ENCODE measurements around the gene CEP68.
"Not testable (repeated sequence)": the region's sequence is repeated elsewhere in the genome, so short reads cannot be mapped to it uniquely, and the experiment has no call there.

CEP68 gene

GRCh38 chr2:65019010-65019409 lies 37.2 kb upstream of the CEP68 start:
- in situ Hi-C loops (cut with MboI; ENCODE audit: low pct_unique_long_range_greater_than_20kb, low sequenced_read_pairs, unreplicated experiment): no loop called here
- TF ChIP-seq, protein P1, sequence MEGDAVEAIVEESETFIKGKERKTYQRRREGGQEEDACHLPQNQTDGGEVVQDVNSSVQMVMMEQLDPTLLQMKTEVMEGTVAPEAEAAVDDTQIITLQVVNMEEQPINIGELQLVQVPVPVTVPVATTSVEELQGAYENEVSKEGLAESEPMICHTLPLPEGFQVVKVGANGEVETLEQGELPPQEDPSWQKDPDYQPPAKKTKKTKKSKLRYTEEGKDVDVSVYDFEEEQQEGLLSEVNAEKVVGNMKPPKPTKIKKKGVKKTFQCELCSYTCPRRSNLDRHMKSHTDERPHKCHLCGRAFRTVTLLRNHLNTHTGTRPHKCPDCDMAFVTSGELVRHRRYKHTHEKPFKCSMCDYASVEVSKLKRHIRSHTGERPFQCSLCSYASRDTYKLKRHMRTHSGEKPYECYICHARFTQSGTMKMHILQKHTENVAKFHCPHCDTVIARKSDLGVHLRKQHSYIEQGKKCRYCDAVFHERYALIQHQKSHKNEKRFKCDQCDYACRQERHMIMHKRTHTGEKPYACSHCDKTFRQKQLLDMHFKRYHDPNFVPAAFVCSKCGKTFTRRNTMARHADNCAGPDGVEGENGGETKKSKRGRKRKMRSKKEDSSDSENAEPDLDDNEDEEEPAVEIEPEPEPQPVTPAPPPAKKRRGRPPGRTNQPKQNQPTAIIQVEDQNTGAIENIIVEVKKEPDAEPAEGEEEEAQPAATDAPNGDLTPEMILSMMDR (IDR thresholded peaks at IDR 0.05; ENCODE audit: extremely low read depth, insufficient read depth, missing control alignments): no peak
- no peak for DNase-seq (ENCODE audit: low spot score)

DNA sequence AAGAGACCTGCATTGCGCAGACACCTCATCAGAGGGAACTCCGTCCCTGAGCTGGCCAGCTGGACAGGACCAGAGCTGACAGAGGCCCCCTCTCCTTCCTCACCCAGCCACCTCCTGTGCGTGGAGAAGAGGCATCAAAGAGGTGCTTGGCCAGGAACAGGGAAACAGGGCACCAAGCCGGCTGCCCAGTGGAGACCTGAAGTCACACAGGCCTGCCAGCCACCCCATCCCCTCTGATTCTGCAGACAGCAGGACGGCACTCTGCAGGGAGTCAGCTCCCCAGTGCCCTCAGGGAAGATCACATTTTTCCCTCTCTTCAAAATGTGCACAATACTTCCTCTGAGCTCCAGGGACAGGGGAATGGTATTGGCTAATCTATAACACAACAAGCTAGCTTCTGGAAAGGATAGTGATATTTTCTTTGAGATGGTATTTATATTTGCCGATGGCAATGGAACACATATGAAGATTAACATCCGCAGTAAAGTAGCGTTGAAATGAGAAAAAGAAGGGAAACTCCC lies 36.5 kb upstream of the CEP68 start:
- TF ChIP-seq, protein P1 (IDR thresholded peaks at IDR 0.05; ENCODE audit: extremely low read depth, insufficient read depth, missing control alignments): no peak
- DNase-seq (ENCODE audit: low spot score): no peak
- in situ Hi-C loops (cut with MboI; ENCODE audit: low pct_unique_long_range_greater_than_20kb, low sequenced_read_pairs, unreplicated experiment): no loop called here

GRCh38 chr2:65020251-65020650 lies 36.0 kb upstream of the CEP68 start:
- in situ Hi-C loops (cut with MboI; ENCODE audit: low pct_unique_long_range_greater_than_20kb, low sequenced_read_pairs, unreplicated experiment): not testable (repeated sequence)

GRCh38 chr2:65020943-65021528 lies 35.2 kb upstream of the CEP68 start:
- in situ Hi-C loops (cut with MboI; ENCODE audit: low pct_unique_long_range_greater_than_20kb, low sequenced_read_pairs, unreplicated experiment): no loop called here
- no peak for DNase-seq (ENCODE audit: low spot score)
- TF ChIP-seq, protein P1 (IDR thresholded peaks at IDR 0.05; ENCODE audit: extremely low read depth, insufficient read depth, missing control alignments): no peak

More at GRCh38 chr2:65020251-65020650, 36.0 kb upstream of the CEP68 start:
- DNase-seq (ENCODE audit: low spot score): not testable (repeated sequence)

GRCh38 chr2:65021709-65022108 lies 34.5 kb upstream of the CEP68 start:
- in situ Hi-C loops (cut with MboI; ENCODE audit: low pct_unique_long_range_greater_than_20kb, low sequenced_read_pairs, unreplicated experiment): no loop called here
- TF ChIP-seq, protein P1 (IDR thresholded peaks at IDR 0.05; ENCODE audit: extremely low read depth, insufficient read depth, missing control alignments): no peak
- DNase-seq (ENCODE audit: low spot score): no peak

GRCh38 chr2:65022189-65022588 lies 34.0 kb upstream of the CEP68 start:
- TF ChIP-seq, protein P1 (IDR thresholded peaks at IDR 0.05; ENCODE audit: extremely low read depth, insufficient read depth, missing control alignments): no peak
- in situ Hi-C loops (cut with MboI; ENCODE audit: low pct_unique_long_range_greater_than_20kb, low sequenced_read_pairs, unreplicated experiment): no loop called here
- DNase-seq (ENCODE audit: low spot score): no peak

GRCh38 chr2:65023742-65024141 lies 32.5 kb upstream of the CEP68 start:
- in situ Hi-C loops (cut with MboI; ENCODE audit: low pct_unique_long_range_greater_than_20kb, low sequenced_read_pairs, unreplicated experiment): no loop called here
- TF ChIP-seq, protein P1 (IDR thresholded peaks at IDR 0.05; ENCODE audit: extremely low read depth, insufficient read depth, missing control alignments): no peak
- no peak for DNase-seq (ENCODE audit: low spot score)
